ENCODE measurements around the gene MACF1. TPM values are rescaled to one million over a fixed set of nuclear protein-coding genes. Genes with fewer than 3 reads are reported as not detected.

MACF1 gene
- total RNA-seq, 1 experiment from 2014 or later: 104 TPM

- Histone ChIP-seq H3K4me3 (ENCODE audit: low read depth, low read length) (no peak overlapping the region), H3K4me1 (peaks cover 21% of the 10 kb centered on the region), H3K9me3 (no peaks in the 10 kb centered on the region), H3K27me3 (replicated peaks; ENCODE audit: control insufficient read depth, insufficient read depth, low read length) (no peaks in the 10 kb centered on the region), H3K36me3 (ENCODE audit: control insufficient read depth, insufficient read depth, low read length) (no peaks in the 10 kb centered on the region; the same call in 1 of the 2 replicates)
- BruUV-seq (replicated peaks): no TSS peak
- intact Hi-C loops (cut with micrococcal nuclease; ENCODE audit: unreplicated experiment): no loop called here
- Mint-ChIP-seq H3K4me1 (ENCODE audit: low read depth, unreplicated experiment) (peaks cover 17% of the 10 kb centered on the region), H3K9me3 (ENCODE audit: unreplicated experiment) (no peaks in the 10 kb centered on the region), H3K27me3 (ENCODE audit: insufficient read depth, unreplicated experiment) (no peaks in the 10 kb centered on the region), H3K27ac (ENCODE audit: unreplicated experiment) (no peak overlapping the region), H3K36me3 (ENCODE audit: insufficient read depth, unreplicated experiment) (peaks cover 77% of the 10 kb centered on the region), H3K4me3 (ENCODE audit: unreplicated experiment) (no peak overlapping the region)
- TF ChIP-seq CTCF (IDR thresholded peaks at IDR 0.05; ENCODE audit: insufficient read depth in 1 of 2, low read depth in 1 of 2, low read length in 1 of 2, severe bottlenecking in 1 of 2, unreplicated experiment in 1 of 2): no peak
- POLR2A ChIA-PET: no interaction called here
- DNase-seq: no peak
- CTCF ChIA-PET: no interaction called here
These were observed 179.8 kb downstream of the MACF1 start for GRCh38 chr1:39384305-39384704.

GRCh38 chr1:39385067-39385988 is 180.8 kb downstream of the MACF1 start:
- POLR2A ChIA-PET: interaction anchor here (0.6 kb wide), 1 partner anchor 353 kb away, joined by 3 read pairs; no protein-coding TSS in a partner anchor
- no peak for DNase-seq
- Histone ChIP-seq H3K9me3 (no peaks in the 10 kb centered on the region), H3K4me1 (peaks cover 21% of the 10 kb centered on the region), H3K27me3 (replicated peaks; ENCODE audit: control insufficient read depth, insufficient read depth, low read length) (no peaks in the 10 kb centered on the region), H3K4me3 (ENCODE audit: low read depth, low read length) (no peak overlapping the region), H3K36me3 (ENCODE audit: control insufficient read depth, insufficient read depth, low read length) (peaks cover 1% of the 10 kb centered on the region)
- H3K27me3 Mint-ChIP-seq (ENCODE audit: insufficient read depth, unreplicated experiment): no peaks in the 10 kb centered on the region
- H3K9me3 Mint-ChIP-seq (ENCODE audit: unreplicated experiment): no peaks in the 10 kb centered on the region
- no peak for TF ChIP-seq CTCF (IDR thresholded peaks at IDR 0.05; ENCODE audit: insufficient read depth in 1 of 2, low read depth in 1 of 2, low read length in 1 of 2, severe bottlenecking in 1 of 2, unreplicated experiment in 1 of 2)
- H3K4me3 Mint-ChIP-seq (ENCODE audit: unreplicated experiment): no peak overlapping the region
- peaks cover 80% of the 10 kb centered on the region for H3K36me3 Mint-ChIP-seq (ENCODE audit: insufficient read depth, unreplicated experiment)
- intact Hi-C loops (cut with micrococcal nuclease; ENCODE audit: unreplicated experiment): no loop called here
- H3K4me1 Mint-ChIP-seq (ENCODE audit: low read depth, unreplicated experiment): peaks cover 17% of the 10 kb centered on the region
- CTCF ChIA-PET: no interaction called here
- no TSS peak for BruUV-seq (replicated peaks)
- H3K27ac Mint-ChIP-seq (ENCODE audit: unreplicated experiment): peak overlapping the region; percentile 63

GRCh38 chr1:39386997-39387396 is 182.5 kb downstream of the MACF1 start:
- H3K4me1 Mint-ChIP-seq (ENCODE audit: low read depth, unreplicated experiment): peaks cover 23% of the 10 kb centered on the region
- POLR2A ChIA-PET: interaction anchor here (0.5 to 1.1 kb wide), 3 partner anchors 21 to 229 kb away, joined by 3 to 7 read pairs (median 3); no protein-coding TSS in a partner anchor
- CTCF ChIA-PET: interaction anchor here (0.5 to 1.9 kb wide), 16 partner anchors 8 to 288 kb away, joined by 3 to 22 read pairs (median 5); no protein-coding TSS in a partner anchor
- DNase-seq: no peak
- intact Hi-C loops (cut with micrococcal nuclease; ENCODE audit: unreplicated experiment): loop anchor here (1.0 to 2.0 kb wide), 2 partner anchors 9 to 120 kb away; no protein-coding TSS in a partner anchor
- peak overlapping the region; percentile 71 for H3K27ac Mint-ChIP-seq (ENCODE audit: unreplicated experiment)
- peaks cover 71% of the 10 kb centered on the region for H3K36me3 Mint-ChIP-seq (ENCODE audit: insufficient read depth, unreplicated experiment)
- no peaks in the 10 kb centered on the region for H3K9me3 Mint-ChIP-seq (ENCODE audit: unreplicated experiment)
- no peaks in the 10 kb centered on the region for H3K9me3 ChIP-seq
- H3K4me3 ChIP-seq (ENCODE audit: low read depth, low read length): no peak overlapping the region
- H3K27me3 ChIP-seq (replicated peaks; ENCODE audit: control insufficient read depth, insufficient read depth, low read length): no peaks in the 10 kb centered on the region
- peaks cover 21% of the 10 kb centered on the region for H3K4me1 ChIP-seq
- peaks cover 1% of the 10 kb centered on the region; the same call in 1 of the 2 replicates for H3K36me3 ChIP-seq (ENCODE audit: control insufficient read depth, insufficient read depth, low read length)
- no peak for TF ChIP-seq CTCF (IDR thresholded peaks at IDR 0.05; ENCODE audit: insufficient read depth in 1 of 2, low read depth in 1 of 2, low read length in 1 of 2, severe bottlenecking in 1 of 2, unreplicated experiment in 1 of 2)
- H3K27me3 Mint-ChIP-seq (ENCODE audit: insufficient read depth, unreplicated experiment): no peaks in the 10 kb centered on the region
- no peak overlapping the region for H3K4me3 Mint-ChIP-seq (ENCODE audit: unreplicated experiment)
- no TSS peak for BruUV-seq (replicated peaks)

Measured in Caco-2 (cell line).